Measurements from ENCODE around the gene NMNAT2. TPM values are rescaled to one million over a fixed set of nuclear protein-coding genes. Genes with fewer than 3 reads are reported as not detected.
"Not testable (repeated sequence)": the region's sequence is repeated elsewhere in the genome, so short reads cannot be mapped to it uniquely, and the experiment has no call there.

NMNAT2 gene
- total RNA-seq, 3 donors from 2014 or later = not detected

DNA sequence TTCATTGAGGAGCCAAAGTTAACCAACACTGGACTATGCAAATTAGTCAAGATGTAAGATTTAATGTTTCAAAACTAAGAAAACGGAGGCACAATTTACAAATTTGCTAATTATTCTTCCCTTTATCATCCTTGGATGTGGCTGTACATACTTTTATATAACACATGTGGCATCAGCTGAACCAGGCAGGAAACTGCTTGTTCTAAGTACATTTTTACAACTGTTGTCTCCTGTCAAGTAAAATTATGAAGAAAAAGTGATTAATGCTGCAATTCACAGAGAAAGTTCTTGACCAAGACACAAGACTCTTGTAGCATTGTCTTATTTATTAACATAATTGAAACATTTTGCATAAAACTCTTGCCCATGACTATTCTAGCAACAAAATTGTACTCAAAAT lies 170.2 kb downstream of the NMNAT2 start:
- Mint-ChIP-seq H3K4me1 (ENCODE audit: low read depth) (no peaks in the 10 kb centered on the region), H3K9me3 (no peaks in the 10 kb centered on the region), H3K4me3 (no peak overlapping the region), H3K27me3 (ENCODE audit: low read depth) (peaks cover 10% of the 10 kb centered on the region), H3K36me3 (ENCODE audit: insufficient read depth) (no peaks in the 10 kb centered on the region)
- DNase-seq (no peak), ATAC-seq (no peak)

GRCh38 chr1:183247484-183247883 lies 170.7 kb downstream of the NMNAT2 start:
- H3K9me3 Mint-ChIP-seq = no peaks in the 10 kb centered on the region
- H3K27me3 Mint-ChIP-seq (ENCODE audit: low read depth) = peaks cover 10% of the 10 kb centered on the region
- H3K4me3 Mint-ChIP-seq = no peak overlapping the region
- no peak for DNase-seq
- no peaks in the 10 kb centered on the region for H3K4me1 Mint-ChIP-seq (ENCODE audit: low read depth)
- no peak for ATAC-seq
- no peaks in the 10 kb centered on the region for H3K36me3 Mint-ChIP-seq (ENCODE audit: insufficient read depth)

GRCh38 chr1:183247066-183247465 lies 171.1 kb downstream of the NMNAT2 start:
- H3K27me3 Mint-ChIP-seq (ENCODE audit: low read depth) = peaks cover 10% of the 10 kb centered on the region
- ATAC-seq (no peak), DNase-seq (no peak)
- H3K4me1 Mint-ChIP-seq (ENCODE audit: low read depth) = no peaks in the 10 kb centered on the region
- no peak overlapping the region for H3K4me3 Mint-ChIP-seq
- H3K9me3 Mint-ChIP-seq = no peaks in the 10 kb centered on the region
- no peaks in the 10 kb centered on the region for H3K36me3 Mint-ChIP-seq (ENCODE audit: insufficient read depth)

DNA sequence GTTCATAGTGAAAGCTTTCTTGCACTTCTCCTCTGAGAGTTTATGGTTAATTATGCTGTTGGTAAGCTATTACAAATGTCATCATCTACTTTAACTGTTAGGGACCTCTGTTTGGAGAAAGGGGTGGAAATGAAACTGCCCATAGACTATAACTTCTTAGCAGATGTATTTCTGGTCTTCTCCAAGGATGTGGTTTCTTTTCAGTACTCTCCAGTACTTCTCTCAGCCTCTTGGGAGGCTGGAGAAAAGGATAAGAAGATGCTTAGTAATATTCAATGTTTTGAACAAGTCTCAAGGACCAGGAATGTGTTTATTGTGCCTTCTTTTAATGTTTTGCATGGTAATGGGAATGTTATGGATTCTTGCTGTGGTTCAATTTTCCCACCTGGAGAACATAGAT lies 171.7 kb downstream of the NMNAT2 start:
- Mint-ChIP-seq H3K27me3 (ENCODE audit: low read depth) (peaks cover 13% of the 10 kb centered on the region), H3K4me1 (ENCODE audit: low read depth) (no peaks in the 10 kb centered on the region), H3K36me3 (ENCODE audit: insufficient read depth) (no peaks in the 10 kb centered on the region), H3K9me3 (no peaks in the 10 kb centered on the region), H3K4me3 (no peak overlapping the region)
- ATAC-seq = no peak
- DNase-seq = no peak

- H3K4me3 Mint-ChIP-seq = no peak overlapping the region
- no peaks in the 10 kb centered on the region for H3K4me1 Mint-ChIP-seq (ENCODE audit: low read depth)
- H3K27me3 Mint-ChIP-seq (ENCODE audit: low read depth) = peaks cover 15% of the 10 kb centered on the region
- DNase-seq = no peak
- ATAC-seq = no peak
- H3K36me3 Mint-ChIP-seq (ENCODE audit: insufficient read depth) = no peaks in the 10 kb centered on the region
- H3K9me3 Mint-ChIP-seq = no peaks in the 10 kb centered on the region
Measured at GRCh38 chr1:183245357-183245756, 172.8 kb downstream of the NMNAT2 start.

DNA sequence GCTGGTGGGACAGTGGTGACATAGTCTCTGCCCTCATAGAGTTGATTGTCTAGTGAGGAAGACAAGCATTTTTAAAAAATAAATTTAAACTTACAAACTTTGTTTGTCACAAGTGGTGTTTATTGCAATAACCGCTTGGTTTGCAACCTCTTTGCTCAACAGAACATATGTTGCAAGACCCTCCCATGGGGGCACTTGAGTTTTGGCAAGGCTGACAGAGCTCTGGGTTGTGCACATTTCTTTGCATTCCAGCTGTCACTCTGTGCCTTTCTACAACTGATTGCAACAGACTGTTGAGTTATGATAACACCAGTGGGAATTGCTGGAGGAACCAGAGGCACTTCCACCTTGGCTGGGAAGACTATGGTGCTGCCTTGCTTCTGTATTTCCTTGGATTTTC lies 173.7 kb downstream of the NMNAT2 start:
- ATAC-seq = no peak
- no peak overlapping the region for H3K4me3 Mint-ChIP-seq
- no peaks in the 10 kb centered on the region for H3K36me3 Mint-ChIP-seq (ENCODE audit: insufficient read depth)

GRCh38 chr1:183243161-183244050 lies 174.8 kb downstream of the NMNAT2 start:
- no peak for DNase-seq
- Mint-ChIP-seq H3K4me1 (ENCODE audit: low read depth) (no peaks in the 10 kb centered on the region), H3K36me3 (ENCODE audit: insufficient read depth) (no peaks in the 10 kb centered on the region), H3K9me3 (no peaks in the 10 kb centered on the region), H3K27me3 (ENCODE audit: low read depth) (peaks cover 16% of the 10 kb centered on the region), H3K4me3 (no peak overlapping the region)
- ATAC-seq = no peak

More for the DNA sequence above, 173.7 kb downstream of the NMNAT2 start:
- Mint-ChIP-seq H3K9me3 (no peaks in the 10 kb centered on the region), H3K4me1 (ENCODE audit: low read depth) (no peaks in the 10 kb centered on the region), H3K27me3 (ENCODE audit: low read depth) (peaks cover 12% of the 10 kb centered on the region)
- DNase-seq = no peak

DNA sequence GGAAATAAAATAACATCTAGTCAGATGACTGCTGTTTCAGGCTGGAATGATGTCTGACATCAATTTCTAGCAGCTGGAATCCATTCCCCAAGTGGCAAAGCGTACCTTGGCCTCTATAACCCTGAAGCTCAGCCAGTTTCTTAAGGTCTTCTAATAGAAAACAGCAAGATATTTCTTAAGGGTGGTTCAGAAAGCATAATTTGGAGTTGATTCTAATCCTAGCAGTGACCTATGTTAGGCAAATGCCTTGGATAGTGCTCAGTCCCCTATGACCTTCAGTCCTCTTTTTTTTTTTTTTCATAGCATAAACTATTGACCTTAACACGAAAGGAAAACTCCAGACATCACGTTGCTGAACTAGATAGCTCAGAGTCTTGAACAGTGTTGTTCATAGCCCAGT lies 175.6 kb downstream of the NMNAT2 start:
- ATAC-seq (no peak), DNase-seq (no peak)
- Mint-ChIP-seq H3K4me1 (ENCODE audit: low read depth) (no peaks in the 10 kb centered on the region), H3K27me3 (ENCODE audit: low read depth) (peaks cover 16% of the 10 kb centered on the region), H3K4me3 (no peak overlapping the region), H3K36me3 (ENCODE audit: insufficient read depth) (no peaks in the 10 kb centered on the region), H3K9me3 (no peaks in the 10 kb centered on the region)

DNA sequence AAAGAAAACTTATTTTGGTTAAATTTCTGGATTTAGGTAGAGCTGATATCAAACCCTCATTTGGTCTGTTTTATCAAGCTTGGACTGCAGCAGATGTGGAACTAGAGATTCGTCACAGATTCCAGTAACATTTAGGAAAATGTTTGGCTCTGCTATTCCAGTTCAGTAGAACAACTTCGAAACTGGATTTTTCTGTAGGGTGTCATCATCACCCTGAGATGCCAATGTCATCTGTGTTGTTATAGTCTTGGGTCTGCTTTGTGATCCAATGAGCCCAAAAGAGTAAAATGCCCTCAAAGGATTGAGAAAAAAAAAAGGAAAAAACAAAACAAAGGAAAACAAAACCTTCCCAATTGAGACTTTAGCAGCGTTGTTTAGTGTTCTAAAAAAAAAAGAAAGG lies 176.7 kb downstream of the NMNAT2 start:
- ATAC-seq = no peak
- Mint-ChIP-seq H3K27me3 (ENCODE audit: low read depth) (peaks cover 17% of the 10 kb centered on the region), H3K9me3 (no peaks in the 10 kb centered on the region), H3K4me1 (ENCODE audit: low read depth) (no peaks in the 10 kb centered on the region), H3K4me3 (no peak overlapping the region), H3K36me3 (ENCODE audit: insufficient read depth) (no peaks in the 10 kb centered on the region)
- no peak for DNase-seq

GRCh38 chr1:183240853-183241252 lies 177.3 kb downstream of the NMNAT2 start:
- H3K9me3 Mint-ChIP-seq; H3K4me1 Mint-ChIP-seq (ENCODE audit: low read depth); DNase-seq; H3K36me3 Mint-ChIP-seq (ENCODE audit: insufficient read depth); ATAC-seq; H3K4me3 Mint-ChIP-seq: not testable (repeated sequence)
- H3K27me3 Mint-ChIP-seq (ENCODE audit: low read depth) = peaks cover 18% of the 10 kb centered on the region

DNA sequence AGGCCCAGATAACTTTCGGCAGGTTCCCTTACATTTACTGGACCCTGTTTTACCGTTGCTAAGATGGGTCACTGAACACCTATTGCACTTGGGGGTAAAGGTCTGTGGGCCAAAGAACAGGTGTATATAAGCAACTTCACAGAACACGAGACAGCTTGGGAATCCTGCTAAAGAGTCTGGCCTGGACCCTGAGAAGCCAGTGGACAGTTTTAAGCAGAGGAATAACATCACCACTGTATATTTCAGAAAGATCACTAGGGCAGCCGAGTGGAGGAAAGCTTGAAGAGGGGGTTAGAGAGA lies 177.7 kb downstream of the NMNAT2 start:
- DNase-seq (no peak), ATAC-seq (no peak)
- Mint-ChIP-seq H3K4me3 (no peak overlapping the region), H3K27me3 (ENCODE audit: low read depth) (peaks cover 18% of the 10 kb centered on the region), H3K4me1 (ENCODE audit: low read depth) (no peaks in the 10 kb centered on the region), H3K36me3 (ENCODE audit: insufficient read depth) (no peaks in the 10 kb centered on the region), H3K9me3 (no peaks in the 10 kb centered on the region)

GRCh38 chr1:183239793-183240525 lies 178.2 kb downstream of the NMNAT2 start:
- Mint-ChIP-seq H3K27me3 (ENCODE audit: low read depth) (peaks cover 18% of the 10 kb centered on the region), H3K9me3 (no peaks in the 10 kb centered on the region), H3K4me1 (ENCODE audit: low read depth) (no peaks in the 10 kb centered on the region), H3K36me3 (ENCODE audit: insufficient read depth) (no peaks in the 10 kb centered on the region), H3K4me3 (no peak overlapping the region)
- DNase-seq = no peak
- no peak for ATAC-seq

DNA sequence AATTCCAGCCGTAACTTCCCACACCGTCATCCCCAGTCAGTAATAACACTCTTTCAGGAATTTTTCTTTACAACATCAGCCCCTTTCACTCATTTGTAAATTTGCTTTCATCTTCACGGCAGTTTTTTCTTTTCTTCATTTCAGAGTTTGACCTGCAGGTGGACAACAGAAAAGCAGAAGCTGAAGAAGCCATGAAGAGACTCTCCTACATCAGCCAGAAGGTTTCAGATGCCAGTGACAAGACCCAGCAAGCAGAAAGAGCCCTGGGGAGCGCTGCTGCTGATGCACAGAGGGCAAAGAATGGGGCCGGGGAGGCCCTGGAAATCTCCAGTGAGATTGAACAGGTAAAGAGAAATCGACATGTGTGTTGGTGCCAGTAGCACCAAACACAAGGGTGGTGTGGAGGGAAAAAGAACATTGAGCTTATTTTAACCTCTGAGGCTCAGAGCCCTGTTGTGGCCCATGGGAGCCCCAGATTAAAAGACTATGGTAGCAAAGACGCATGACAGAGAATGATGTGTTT lies 178.9 kb downstream of the NMNAT2 start:
- Mint-ChIP-seq H3K27me3 (ENCODE audit: low read depth) (peaks cover 18% of the 10 kb centered on the region), H3K36me3 (ENCODE audit: insufficient read depth) (no peaks in the 10 kb centered on the region), H3K9me3 (no peaks in the 10 kb centered on the region), H3K4me1 (ENCODE audit: low read depth) (no peaks in the 10 kb centered on the region), H3K4me3 (no peak overlapping the region)
- DNase-seq (no peak), ATAC-seq (no peak)

DNA sequence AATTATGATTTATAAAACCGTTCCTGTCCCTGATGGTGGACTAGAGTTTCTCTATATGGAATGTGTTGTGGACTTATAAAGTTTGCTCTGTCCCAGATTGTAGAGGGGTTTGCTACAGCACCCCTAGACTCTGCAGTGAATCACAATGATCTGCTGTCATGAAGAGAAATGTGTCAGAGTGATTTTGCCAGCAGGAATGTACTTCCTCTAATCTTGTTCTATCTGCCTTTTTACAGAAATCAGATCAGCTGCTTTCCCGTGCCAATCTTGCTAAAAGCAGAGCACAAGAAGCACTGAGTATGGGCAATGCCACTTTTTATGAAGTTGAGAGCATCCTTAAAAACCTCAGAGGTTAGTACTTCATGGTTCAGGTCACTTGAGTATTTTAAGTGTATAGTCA lies 180.1 kb downstream of the NMNAT2 start:
- ATAC-seq = no peak
- H3K9me3 Mint-ChIP-seq = no peaks in the 10 kb centered on the region
- peaks cover 11% of the 10 kb centered on the region for H3K27me3 Mint-ChIP-seq (ENCODE audit: low read depth)
- H3K36me3 Mint-ChIP-seq (ENCODE audit: insufficient read depth) = no peaks in the 10 kb centered on the region
- H3K4me3 Mint-ChIP-seq = no peak overlapping the region
- no peaks in the 10 kb centered on the region for H3K4me1 Mint-ChIP-seq (ENCODE audit: low read depth)
- no peak for DNase-seq

DNA sequence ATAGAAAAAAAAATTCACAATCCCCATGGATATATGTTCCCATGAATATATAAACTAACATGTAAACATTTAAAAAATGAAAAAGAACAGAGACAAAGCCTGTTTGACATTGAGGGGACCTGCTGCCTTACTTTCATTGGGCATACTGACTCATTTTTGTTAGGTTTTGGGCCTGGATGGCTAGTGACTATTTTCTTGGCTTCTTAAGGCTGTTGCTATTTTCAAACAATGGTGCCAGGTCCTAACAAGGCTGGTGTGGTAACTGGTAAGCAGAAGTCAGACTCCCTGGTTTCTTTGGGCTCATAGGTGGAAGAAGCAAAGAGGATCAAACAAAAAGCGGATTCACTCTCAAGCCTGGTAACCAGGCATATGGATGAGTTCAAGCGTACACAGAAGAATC lies 181.1 kb downstream of the NMNAT2 start:
- H3K4me3 Mint-ChIP-seq = no peak overlapping the region
- ATAC-seq (no peak), DNase-seq (no peak)
- H3K4me1 Mint-ChIP-seq (ENCODE audit: low read depth) = no peaks in the 10 kb centered on the region
- H3K36me3 Mint-ChIP-seq (ENCODE audit: insufficient read depth) = no peaks in the 10 kb centered on the region
- peaks cover 11% of the 10 kb centered on the region for H3K27me3 Mint-ChIP-seq (ENCODE audit: low read depth)
- H3K9me3 Mint-ChIP-seq = no peaks in the 10 kb centered on the region

Data from activated T-cell treated with anti-CD3 and anti-CD28 coated beads, Interleukin-2, amount 50 U/mL, for 4 hours (primary cell).